K562 (cell line): ENCODE data around the gene LMNA. TPM values are rescaled to one million over a fixed set of nuclear protein-coding genes. Genes with fewer than 3 reads are reported as not detected.

ENCODE experiments used
- CEBPB ChIP-seq: fragments of 450-650 bp; IDR thresholded peaks from 2 replicates; pipeline ENCODE4 v1.6.1; 2016; ENCODE audit warnings: missing genetic modification characterization, missing compliant biosample characterization
- CEBPG ChIP-seq, 3 experiments: fragments of 200-800 bp in 1 of 3; sonication (Bioruptor generic) in 1 of 3; sonication (generic) in 1 of 3; formaldehyde crosslinking in 1 of 3; IDR thresholded peaks in 2 of 3; conservative IDR thresholded peaks in 1 of 3; 2 replicates each; pipeline versions ENCODE4 v1.6.1 to v1.8.0; 2016 to 2022; ENCODE audit warnings: missing compliant biosample characterization in 2 of 3, missing genetic modification characterization in 2 of 3, mild to moderate bottlenecking in 1 of 3, missing genetic modification reagents in 1 of 3
- CSDE1 ChIP-seq, 2 experiments: fragments of 450-650 bp; IDR thresholded peaks; 2 replicates each; pipeline ENCODE4 v1.6.1; 2016; ENCODE audit warnings: mild to moderate bottlenecking in 1 of 2
- HDAC8 ChIP-seq: fragments of 450-650 bp; IDR thresholded peaks from 2 replicates; pipeline ENCODE4 v1.6.1; 2016; ENCODE audit warnings: mild to moderate bottlenecking, missing genetic modification characterization, moderate library complexity, missing compliant biosample characterization
- LCOR ChIP-seq: sonication (generic); formaldehyde crosslinking; IDR thresholded peaks from 2 replicates; pipeline ENCODE4 v1.8.0; 2022; ENCODE audit warnings: mild to moderate bottlenecking, missing genetic modification reagents
- MEF2A ChIP-seq: IDR thresholded peaks from 2 replicates; pipeline ENCODE4 v1.6.1; 2011; ENCODE audit warnings: low read depth, mild to moderate bottlenecking, low read length, moderate library complexity; ENCODE audit not compliant: control insufficient read depth
- SMAD4 ChIP-seq: fragments of 250-450 bp; sonication (Bioruptor Pico); conservative IDR thresholded peaks from 2 replicates; pipeline ENCODE4 v1.8.0; 2021; ENCODE audit warnings: inconsistent platforms, mild to moderate bottlenecking, moderate library complexity
- SRSF1 ChIP-seq: fragments of 200-400 bp; formaldehyde crosslinking; IDR thresholded peaks from 2 replicates; pipeline ENCODE4 v1.6.1; 2017; ENCODE audit warnings: mild to moderate bottlenecking, low read depth, low read length, moderate library complexity
- TGIF2 ChIP-seq: sonication (generic); formaldehyde crosslinking; IDR thresholded peaks from 2 replicates; pipeline ENCODE4 v1.8.1; 2022; ENCODE audit warnings: mild to moderate bottlenecking, missing genetic modification reagents, moderate library complexity
- ZBTB17 ChIP-seq: fragments of 450-650 bp; formaldehyde crosslinking; IDR thresholded peaks from 2 replicates; pipeline ENCODE4 v1.4.0; 2020; ENCODE audit warnings: mild to moderate bottlenecking
- ZNF282 ChIP-seq: sonication (generic); formaldehyde crosslinking; IDR thresholded peaks from 2 replicates; pipeline ENCODE4 v1.8.1; 2023; ENCODE audit warnings: missing genetic modification reagents
- ZNF707 ChIP-seq: fragments of 250-450 bp; sonication (Bioruptor Pico); conservative IDR thresholded peaks from 2 replicates; pipeline ENCODE4 v1.8.0; 2022; ENCODE audit warnings: inconsistent platforms, mild to moderate bottlenecking, moderate library complexity
- polyA plus RNA-seq, 8 experiments: library from polyadenylated mRNA; depleted of rRNA in 4 of 8; stranded (reverse) in 5 of 8; unstranded in 3 of 8; fragments of >200 nt; fragmentation: Nextera tagmentation in 2 of 8; fragmentation: Illumina TruSeq in 1 of 8; extraction: Ambion mirVana in 2 of 8; extraction: Trizol in 1 of 8; gene quantifications; 2 replicates each; pipeline versions ENCODE4 v1.2.1 to v1.2.3, GENCODE V29; 2011 to 2014; ENCODE audit warnings: inconsistent platforms in 1 of 8, missing spikeins in 1 of 8
- total RNA-seq, 7 experiments: library from RNA; depleted of rRNA in 6 of 7; stranded (reverse); fragments of >200 nt in 6 of 7; fragmentation: Illumina TruSeq in 2 of 7; extraction: Trizol in 2 of 7; gene quantifications; 2 replicates each; pipeline versions ENCODE4 v1.2.1 to v1.2.3, GENCODE V29; 2011 to 2021; ENCODE audit warnings: low replicate concordance in 1 of 7
- TF ChIP-seq, protein P1 (sequence below), 3 experiments: fragments of 200-800 bp in 1 of 3; fragments of 250-450 bp in 1 of 3; fragments of 450-650 bp in 1 of 3; sonication (Bioruptor Pico) in 1 of 3; sonication (Bioruptor generic) in 1 of 3; formaldehyde crosslinking in 1 of 3; IDR thresholded peaks; 2 replicates each; pipeline versions ENCODE4 v1.6.1 to v1.8.0; 2016 to 2022; ENCODE audit warnings: mild to moderate bottlenecking in 2 of 3, missing genetic modification characterization in 2 of 3, missing compliant biosample characterization in 1 of 3, moderate library complexity in 1 of 3
- TF ChIP-seq, protein P2 (sequence below): fragments of 450-650 bp; IDR thresholded peaks from 2 replicates; pipeline ENCODE4 v1.6.1; 2017; ENCODE audit warnings: antibody characterized with exemption, mild to moderate bottlenecking

Gene LMNA
- total and polyA plus RNA-seq, 9 of the 15 experiments (the other 6 are each of a cell fraction or from before 2014, with no cell fraction given) = 1.00 to 347 (median 88.2) TPM

DNA sequence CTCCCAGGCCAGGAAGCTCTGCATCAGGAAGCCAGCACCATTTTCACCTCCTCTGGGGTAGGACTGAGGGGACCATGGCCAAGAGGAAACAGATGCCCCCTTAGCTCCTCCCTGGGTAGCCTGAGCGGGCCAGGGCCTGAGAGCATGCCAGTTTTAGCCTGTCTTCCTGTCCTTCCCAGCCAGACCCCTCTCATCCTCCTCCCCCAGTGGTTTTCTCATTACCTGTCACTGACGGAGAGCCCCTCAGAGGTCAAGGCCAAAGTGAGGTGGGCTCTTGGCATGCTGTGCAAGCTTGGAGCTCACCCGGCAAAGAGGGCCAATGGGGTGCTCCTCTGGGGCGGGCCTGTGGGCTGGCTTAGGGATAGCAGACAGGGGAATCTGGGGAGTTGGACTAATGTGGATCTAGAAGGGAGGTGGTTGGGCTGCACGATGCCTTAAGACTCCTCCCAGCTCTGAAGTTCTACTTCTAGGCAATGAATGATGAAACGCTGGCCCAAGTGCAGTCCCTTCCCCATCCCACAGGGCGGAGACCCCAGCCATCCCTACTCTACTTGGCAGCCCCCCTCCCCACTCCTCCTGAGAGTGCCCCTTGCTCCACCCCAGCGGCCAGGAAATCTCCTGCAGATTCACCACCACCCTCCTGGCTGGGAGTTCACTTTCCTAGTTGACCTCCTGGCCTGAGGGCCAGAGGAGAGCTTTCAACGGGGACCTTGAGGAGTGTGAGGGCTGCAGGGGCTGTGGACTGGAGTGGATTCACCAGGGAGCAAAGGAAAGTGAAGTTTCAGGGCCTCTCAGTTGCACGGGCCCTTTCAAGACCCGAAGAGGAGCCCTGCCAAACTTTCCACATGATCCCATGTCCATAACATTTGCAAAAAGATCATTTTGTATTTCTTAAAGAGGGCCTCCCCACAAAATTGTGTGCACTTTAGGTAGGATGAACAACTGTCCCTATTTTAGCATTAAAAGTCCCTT, 9.4 kb upstream of the LMNA start (continued):
- TF ChIP-seq, protein P1, sequence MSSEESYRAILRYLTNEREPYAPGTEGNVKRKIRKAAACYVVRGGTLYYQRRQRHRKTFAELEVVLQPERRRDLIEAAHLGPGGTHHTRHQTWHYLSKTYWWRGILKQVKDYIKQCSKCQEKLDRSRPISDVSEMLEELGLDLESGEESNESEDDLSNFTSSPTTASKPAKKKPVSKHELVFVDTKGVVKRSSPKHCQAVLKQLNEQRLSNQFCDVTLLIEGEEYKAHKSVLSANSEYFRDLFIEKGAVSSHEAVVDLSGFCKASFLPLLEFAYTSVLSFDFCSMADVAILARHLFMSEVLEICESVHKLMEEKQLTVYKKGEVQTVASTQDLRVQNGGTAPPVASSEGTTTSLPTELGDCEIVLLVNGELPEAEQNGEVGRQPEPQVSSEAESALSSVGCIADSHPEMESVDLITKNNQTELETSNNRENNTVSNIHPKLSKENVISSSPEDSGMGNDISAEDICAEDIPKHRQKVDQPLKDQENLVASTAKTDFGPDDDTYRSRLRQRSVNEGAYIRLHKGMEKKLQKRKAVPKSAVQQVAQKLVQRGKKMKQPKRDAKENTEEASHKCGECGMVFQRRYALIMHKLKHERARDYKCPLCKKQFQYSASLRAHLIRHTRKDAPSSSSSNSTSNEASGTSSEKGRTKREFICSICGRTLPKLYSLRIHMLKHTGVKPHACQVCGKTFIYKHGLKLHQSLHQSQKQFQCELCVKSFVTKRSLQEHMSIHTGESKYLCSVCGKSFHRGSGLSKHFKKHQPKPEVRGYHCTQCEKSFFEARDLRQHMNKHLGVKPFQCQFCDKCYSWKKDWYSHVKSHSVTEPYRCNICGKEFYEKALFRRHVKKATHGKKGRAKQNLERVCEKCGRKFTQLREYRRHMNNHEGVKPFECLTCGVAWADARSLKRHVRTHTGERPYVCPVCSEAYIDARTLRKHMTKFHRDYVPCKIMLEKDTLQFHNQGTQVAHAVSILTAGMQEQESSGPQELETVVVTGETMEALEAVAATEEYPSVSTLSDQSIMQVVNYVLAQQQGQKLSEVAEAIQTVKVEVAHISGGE (CRISPR knock-in tag; IDR thresholded peaks at IDR 0.05) = no peak
- TF ChIP-seq, protein P2, sequence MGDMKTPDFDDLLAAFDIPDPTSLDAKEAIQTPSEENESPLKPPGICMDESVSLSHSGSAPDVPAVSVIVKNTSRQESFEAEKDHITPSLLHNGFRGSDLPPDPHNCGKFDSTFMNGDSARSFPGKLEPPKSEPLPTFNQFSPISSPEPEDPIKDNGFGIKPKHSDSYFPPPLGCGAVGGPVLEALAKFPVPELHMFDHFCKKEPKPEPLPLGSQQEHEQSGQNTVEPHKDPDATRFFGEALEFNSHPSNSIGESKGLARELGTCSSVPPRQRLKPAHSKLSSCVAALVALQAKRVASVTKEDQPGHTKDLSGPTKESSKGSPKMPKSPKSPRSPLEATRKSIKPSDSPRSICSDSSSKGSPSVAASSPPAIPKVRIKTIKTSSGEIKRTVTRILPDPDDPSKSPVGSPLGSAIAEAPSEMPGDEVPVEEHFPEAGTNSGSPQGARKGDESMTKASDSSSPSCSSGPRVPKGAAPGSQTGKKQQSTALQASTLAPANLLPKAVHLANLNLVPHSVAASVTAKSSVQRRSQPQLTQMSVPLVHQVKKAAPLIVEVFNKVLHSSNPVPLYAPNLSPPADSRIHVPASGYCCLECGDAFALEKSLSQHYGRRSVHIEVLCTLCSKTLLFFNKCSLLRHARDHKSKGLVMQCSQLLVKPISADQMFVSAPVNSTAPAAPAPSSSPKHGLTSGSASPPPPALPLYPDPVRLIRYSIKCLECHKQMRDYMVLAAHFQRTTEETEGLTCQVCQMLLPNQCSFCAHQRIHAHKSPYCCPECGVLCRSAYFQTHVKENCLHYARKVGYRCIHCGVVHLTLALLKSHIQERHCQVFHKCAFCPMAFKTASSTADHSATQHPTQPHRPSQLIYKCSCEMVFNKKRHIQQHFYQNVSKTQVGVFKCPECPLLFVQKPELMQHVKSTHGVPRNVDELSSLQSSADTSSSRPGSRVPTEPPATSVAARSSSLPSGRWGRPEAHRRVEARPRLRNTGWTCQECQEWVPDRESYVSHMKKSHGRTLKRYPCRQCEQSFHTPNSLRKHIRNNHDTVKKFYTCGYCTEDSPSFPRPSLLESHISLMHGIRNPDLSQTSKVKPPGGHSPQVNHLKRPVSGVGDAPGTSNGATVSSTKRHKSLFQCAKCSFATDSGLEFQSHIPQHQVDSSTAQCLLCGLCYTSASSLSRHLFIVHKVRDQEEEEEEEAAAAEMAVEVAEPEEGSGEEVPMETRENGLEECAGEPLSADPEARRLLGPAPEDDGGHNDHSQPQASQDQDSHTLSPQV = 0 out of 2 replicates have a peak, but pooled peaks have one; percentile 28
- TF ChIP-seq MEF2A (no peak), CEBPB (tag) (peak; percentile 16; the same call in 1 of the 2 replicates), SMAD4 (CRISPR knock-in tag) (0 out of 2 replicates have a peak, but pooled peaks have one; percentile 25), LCOR (CRISPR knock-in tag) (0 out of 2 replicates have a peak, but pooled peaks have one; percentile 8), HDAC8 (no peak), TGIF2 (CRISPR knock-in tag) (no peak), ZBTB17 (CRISPR knock-in tag) (0 out of 2 replicates have a peak, but pooled peaks have one; percentile 42), ZNF282 (CRISPR knock-in tag) (no peak), SRSF1 (no peak), ZNF707 (CRISPR knock-in tag) (no peak), CEBPG (CRISPR knock-in tag; IDR thresholded peaks at IDR 0.05) (peak; percentile 65; the same call in 1 of the 2 replicates), CEBPG (tag; conservative IDR thresholded peaks at IDR 0.05 in 1 of 2, IDR thresholded peaks at IDR 0.05 in 1 of 2) (0 out of 4 replicates have a peak, but pooled peaks of 1 of the 2 experiments have one; percentile 6), CSDE1 (IDR thresholded peaks at IDR 0.05) (no peak)
